Mesenchymal stem cell (in vitro differentiated cells and primary cell): ENCODE results near the gene DST.
"Not testable (repeated sequence)": the region's sequence is repeated elsewhere in the genome, so short reads cannot be mapped to it uniquely, and the experiment has no call there.

ENCODE experiments used
- DNase-seq: peaks from one replicate; pipeline ENCODE4 v3.0.0-alpha.2; 2013
- H2AFZ ChIP-seq: one replicate; pipeline ENCODE4 v1.6.1; 2013; ENCODE audit warnings: low read depth, mild to moderate bottlenecking, control low read depth, inconsistent platforms, low read length, moderate library complexity
- H2AK5ac ChIP-seq: 2 replicates; pipeline ENCODE4 v1.6.1; 2013; ENCODE audit warnings: low read length, moderate library complexity, mild to moderate bottlenecking, inconsistent platforms; ENCODE audit not compliant: severe bottlenecking
- H2BK120ac ChIP-seq: one replicate; pipeline ENCODE4 v1.6.1; 2013; ENCODE audit warnings: low read depth, mild to moderate bottlenecking, inconsistent platforms, low read length, moderate library complexity
- H2BK12ac ChIP-seq, 2 experiments: one replicate each; pipeline ENCODE4 v1.6.1; 2013; ENCODE audit warnings: inconsistent platforms in 2 of 2, low read length in 2 of 2, mild to moderate bottlenecking in 2 of 2, moderate library complexity in 2 of 2, control low read depth in 1 of 2
- H2BK15ac ChIP-seq: one replicate; pipeline ENCODE4 v1.6.1; 2013; ENCODE audit warnings: mild to moderate bottlenecking, low read depth, inconsistent platforms; ENCODE audit not compliant: poor library complexity, severe bottlenecking
- H2BK5ac ChIP-seq: 2 replicates; pipeline ENCODE4 v1.6.1; 2013; ENCODE audit warnings: low read depth, mild to moderate bottlenecking, low read length, control low read depth, inconsistent platforms; ENCODE audit not compliant: poor library complexity, severe bottlenecking
- H3K14ac ChIP-seq, 2 experiments: one replicate each; pipeline ENCODE4 v1.6.1; 2013; ENCODE audit warnings: inconsistent platforms in 2 of 2, low read length in 2 of 2, control low read depth in 1 of 2, mild to moderate bottlenecking in 1 of 2, moderate library complexity in 1 of 2
- H3K18ac ChIP-seq, 2 experiments: one replicate each; pipeline ENCODE4 v1.6.1; 2013; ENCODE audit warnings: inconsistent platforms in 2 of 2, low read length in 2 of 2, control low read depth in 1 of 2, low read depth in 1 of 2, mild to moderate bottlenecking in 1 of 2
- H3K23ac ChIP-seq, 2 experiments: one replicate each; pipeline ENCODE4 v1.6.1; 2013; ENCODE audit warnings: inconsistent platforms in 2 of 2, low read length in 2 of 2, mild to moderate bottlenecking in 2 of 2, moderate library complexity in 2 of 2, control low read depth in 1 of 2
- H3K27ac ChIP-seq: 2 replicates; pipeline ENCODE4 v1.5.1; 2013; ENCODE audit warnings: mild to moderate bottlenecking, moderate library complexity, low read length, control low read depth, inconsistent platforms; ENCODE audit not compliant: poor library complexity, severe bottlenecking
- H3K27me3 ChIP-seq, 2 experiments: 2 replicates each; pipeline versions ENCODE4 v1.6.1 to v1.7.0; 2013; ENCODE audit warnings: low read length in 2 of 2, mild to moderate bottlenecking in 2 of 2, moderate library complexity in 2 of 2, control low read depth in 1 of 2, inconsistent platforms in 1 of 2; ENCODE audit not compliant: control insufficient read depth in 1 of 2, insufficient read depth in 1 of 2
- H3K36me3 ChIP-seq, 2 experiments: 2 replicates each; pipeline versions ENCODE4 v1.6.1 to v1.7.0; 2013; ENCODE audit warnings: low read length in 2 of 2, control low read depth in 1 of 2, inconsistent platforms in 1 of 2, low read depth in 1 of 2, mild to moderate bottlenecking in 1 of 2; ENCODE audit not compliant: insufficient read depth in 2 of 2, control insufficient read depth in 1 of 2
- H3K4ac ChIP-seq, 2 experiments: one replicate each; pipeline ENCODE4 v1.6.1; 2013; ENCODE audit warnings: inconsistent platforms in 2 of 2, low read length in 2 of 2, mild to moderate bottlenecking in 2 of 2, moderate library complexity in 2 of 2, control low read depth in 1 of 2, low read depth in 1 of 2
- H3K4me1 ChIP-seq: 2 replicates; pipeline ENCODE4 v1.6.1; 2013; ENCODE audit warnings: low read depth, low read length, control low read depth; ENCODE audit not compliant: control insufficient read depth, insufficient read depth
- H3K4me2 ChIP-seq: 2 replicates; pipeline ENCODE4 v1.6.1; 2013; ENCODE audit warnings: low read length, mild to moderate bottlenecking, inconsistent platforms; ENCODE audit not compliant: poor library complexity, severe bottlenecking
- H3K4me3 ChIP-seq, 2 experiments: 2 replicates each; pipeline versions ENCODE4 v1.5.1 to v1.7.0; 2013; ENCODE audit warnings: low read length in 2 of 2, mild to moderate bottlenecking in 2 of 2, control low read depth in 1 of 2, low read depth in 1 of 2; ENCODE audit not compliant: insufficient read depth in 1 of 2
- H3K79me1 ChIP-seq: replicated peaks from 2 replicates; pipeline ENCODE4 v1.6.1; 2013; ENCODE audit warnings: mild to moderate bottlenecking, control low read depth, low read length, inconsistent platforms; ENCODE audit not compliant: poor library complexity, severe bottlenecking
- H3K9ac ChIP-seq: 2 replicates; pipeline ENCODE4 v1.7.0; 2013; ENCODE audit warnings: mild to moderate bottlenecking, low read length, moderate library complexity
- H3K9me3 ChIP-seq: 2 replicates; pipeline ENCODE4 v1.7.0; 2013; ENCODE audit warnings: mild to moderate bottlenecking, low read length; ENCODE audit not compliant: control insufficient read depth
- H4K8ac ChIP-seq: one replicate; pipeline ENCODE4 v1.6.1; 2013; ENCODE audit warnings: inconsistent platforms, mild to moderate bottlenecking, low read length, moderate library complexity
- H4K91ac ChIP-seq: one replicate; pipeline ENCODE4 v1.6.1; 2013; ENCODE audit warnings: mild to moderate bottlenecking, low read length, inconsistent platforms
- WGBS: methylation state at CpG from one replicate; pipeline ENCODE4 v1.1.7; 2013; ENCODE audit warnings: mixed read lengths; 5-methylcytosine and 5-hydroxymethylcytosine counted together

DST gene

DNA sequence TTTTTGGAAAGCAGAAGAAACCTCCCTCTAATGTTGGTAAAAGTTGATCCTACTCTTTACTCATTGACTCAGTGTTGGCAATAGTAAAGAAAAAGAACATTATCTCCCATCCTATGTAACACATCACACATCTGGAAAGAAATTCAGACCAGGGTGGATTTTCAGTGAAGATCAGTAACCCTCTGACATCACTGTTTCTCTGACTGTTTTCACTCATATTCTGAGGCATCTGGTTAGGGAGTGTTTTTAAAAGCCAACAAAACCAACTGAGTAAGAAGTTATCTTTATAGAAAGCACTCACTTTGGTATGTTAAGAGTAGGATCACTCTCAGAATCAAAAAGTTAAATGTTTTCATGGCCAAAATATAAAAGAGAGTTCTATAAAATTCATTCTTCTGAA lies 143.6 kb downstream of the DST start:
- Histone ChIP-seq H3K18ac (no peak overlapping the region), H3K4me2 (no peak overlapping the region), H3K9ac (no peak overlapping the region), H3K4me1 (no peaks in the 10 kb centered on the region), H3K4ac (no peak overlapping the region), H3K27ac (no peak overlapping the region), H3K23ac (no peak overlapping the region), H2AK5ac (no peak overlapping the region), H4K8ac (no peak overlapping the region), H2BK120ac (no peak overlapping the region), H3K79me1 (peaks cover 4% of the 10 kb centered on the region), H3K4me3 (no peak overlapping the region), H2BK15ac (no peak overlapping the region), H2BK5ac (no peak overlapping the region), H2BK12ac (no peak overlapping the region), H3K36me3 (peaks cover 9 to 87% of the 10 kb centered on the region in 2 experiments), H3K27me3 (no peaks in the 10 kb centered on the region), H4K91ac (no peak overlapping the region), H2AFZ (no peak overlapping the region), H3K14ac (no peak overlapping the region), H3K9me3 (no peaks in the 10 kb centered on the region)
- DNase-seq = no peak

DNA sequence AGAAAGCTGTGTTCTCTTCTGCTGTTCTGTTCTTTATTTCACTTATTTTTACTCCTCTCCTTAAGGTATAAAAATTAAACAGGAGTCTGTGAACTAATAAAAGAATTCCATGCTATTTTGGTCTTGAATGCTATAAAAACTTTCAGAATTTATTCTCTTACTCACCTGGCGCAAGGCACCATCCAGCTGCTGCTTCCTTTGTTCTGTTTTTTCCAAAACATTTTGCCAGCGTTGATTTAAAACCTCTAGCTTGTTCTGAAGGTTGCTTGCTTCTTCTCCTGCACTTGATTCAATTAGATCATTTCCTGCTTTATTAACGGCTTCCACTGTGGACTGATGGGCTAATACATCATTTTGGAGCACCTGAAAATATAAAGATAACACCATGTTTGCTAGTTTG lies 145.0 kb downstream of the DST start:
- Histone ChIP-seq H3K4me3 (no peak overlapping the region), H2BK15ac (no peak overlapping the region), H3K4me1 (no peaks in the 10 kb centered on the region), H3K14ac (no peak overlapping the region), H3K36me3 (peaks cover 9 to 77% of the 10 kb centered on the region in 2 experiments), H3K27me3 (no peaks in the 10 kb centered on the region), H2AK5ac (no peak overlapping the region), H4K8ac (no peak overlapping the region), H2BK5ac (no peak overlapping the region), H3K4me2 (no peak overlapping the region), H4K91ac (no peak overlapping the region), H3K23ac (no peak overlapping the region), H3K9ac (no peak overlapping the region), H3K79me1 (peaks cover 3% of the 10 kb centered on the region), H2AFZ (no peak overlapping the region), H2BK12ac (no peak overlapping the region), H2BK120ac (no peak overlapping the region), H3K18ac (no peak overlapping the region), H3K27ac (no peak overlapping the region), H3K9me3 (no peaks in the 10 kb centered on the region), H3K4ac (no peak overlapping the region)
- DNase-seq = no peak
- 94% methylated on average over 2 of the region's 3 CpGs for WGBS

DNA sequence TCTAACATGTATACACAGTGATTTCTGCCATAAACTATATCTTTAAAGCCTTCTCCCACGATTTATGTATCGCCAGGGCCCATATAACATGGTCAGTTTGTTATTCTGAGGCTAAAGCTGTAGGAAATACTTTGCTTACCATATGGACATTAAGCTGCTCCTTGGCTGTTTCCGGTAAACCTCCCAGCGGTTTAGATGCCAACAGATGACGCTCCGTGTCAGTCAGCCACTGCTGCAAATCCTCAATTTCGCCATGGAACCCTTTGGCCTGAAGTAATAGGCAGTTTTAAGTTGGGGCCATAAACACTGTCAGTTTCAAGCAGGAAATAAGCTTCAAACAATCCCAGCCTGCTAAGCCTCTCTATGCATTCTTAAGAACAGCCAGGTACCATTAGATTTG lies 145.4 kb downstream of the DST start:
- 93% methylated on average over 7 of the region's 7 CpGs for WGBS
- H3K9me3 ChIP-seq = no peaks in the 10 kb centered on the region
- no peak overlapping the region for H3K18ac ChIP-seq
- H3K36me3 ChIP-seq = peaks cover 12 to 79% of the 10 kb centered on the region in 2 experiments
- peaks cover 1% of the 10 kb centered on the region for H3K79me1 ChIP-seq
- no peaks in the 10 kb centered on the region for H3K27me3 ChIP-seq
- no peak overlapping the region for H4K91ac ChIP-seq
- H3K4ac ChIP-seq = no peak overlapping the region
- no peak overlapping the region for H2BK5ac ChIP-seq
- H2BK120ac ChIP-seq = no peak overlapping the region
- no peak overlapping the region for H2BK12ac ChIP-seq
- H2AFZ ChIP-seq = no peak overlapping the region
- no peak overlapping the region for H3K14ac ChIP-seq
- H3K4me2 ChIP-seq = no peak overlapping the region
- H3K23ac ChIP-seq = no peak overlapping the region
- H3K4me3 ChIP-seq = no peak overlapping the region
- H4K8ac ChIP-seq = no peak overlapping the region
- no peak overlapping the region for H3K9ac ChIP-seq
- no peak overlapping the region for H2AK5ac ChIP-seq
- no peak for DNase-seq
- no peak overlapping the region for H2BK15ac ChIP-seq
- peaks cover 1% of the 10 kb centered on the region for H3K4me1 ChIP-seq
- no peak overlapping the region for H3K27ac ChIP-seq

DNA sequence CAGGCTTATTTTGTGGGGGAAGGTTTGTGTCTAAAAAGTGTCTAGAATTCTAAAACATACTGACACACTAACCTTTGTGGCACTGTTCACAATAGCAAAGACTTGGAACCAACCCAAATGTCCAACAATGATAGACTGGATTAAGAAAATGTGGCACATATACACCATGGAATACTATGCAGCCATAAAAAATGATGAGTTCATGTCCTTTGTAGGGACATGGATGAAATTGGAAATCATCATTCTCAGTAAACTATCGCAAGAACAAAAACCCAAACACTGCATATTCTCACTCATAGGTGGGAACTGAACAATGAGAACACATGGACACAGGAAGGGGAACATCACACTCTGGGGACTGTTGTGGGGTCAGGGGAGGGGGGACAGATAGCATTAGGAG lies 146.0 kb downstream of the DST start:
- H4K91ac ChIP-seq, H3K27ac ChIP-seq: not testable (repeated sequence)

More for the DNA sequence above, 146.0 kb downstream of the DST start:
- not testable (repeated sequence) for H3K23ac ChIP-seq, H3K4me1 ChIP-seq, H3K9ac ChIP-seq, H3K14ac ChIP-seq, H3K4me2 ChIP-seq, H2AK5ac ChIP-seq, H3K9me3 ChIP-seq, H2BK5ac ChIP-seq, H3K27me3 ChIP-seq, H4K8ac ChIP-seq, H3K4me3 ChIP-seq, H3K79me1 ChIP-seq, DNase-seq, H2BK120ac ChIP-seq, H3K4ac ChIP-seq, H2BK12ac ChIP-seq, H2AFZ ChIP-seq, H2BK15ac ChIP-seq, H3K18ac ChIP-seq
- no CpG with 5 or more reads among the region's 1 CpG for WGBS
- peaks cover 12 to 79% of the 10 kb centered on the region in 2 experiments for H3K36me3 ChIP-seq
